ENCODE results near the gene TTC21A.

The TTC21A gene

GRCh38 chr3:39184081-39184967, 76.8 kb downstream of the TTC21A start:
- no peak for DNase-seq

GRCh38 chr3:39184968-39185285, 77.4 kb downstream of the TTC21A start:
- no peak for DNase-seq

GRCh38 chr3:39185326-39185958, 78.0 kb downstream of the TTC21A start:
- DNase-seq: no peak

GRCh38 chr3:39185959-39186691, 78.6 kb downstream of the TTC21A start:
- DNase-seq: no peak

- DNase-seq: no peak
Observed at GRCh38 chr3:39186692-39187151, 79.2 kb downstream of the TTC21A start.

GRCh38 chr3:39187372-39188155, 80.1 kb downstream of the TTC21A start:
- no peak for DNase-seq
